HepG2 (cell line): ENCODE data around the gene ATPAF1. TPM values are rescaled to one million over a fixed set of nuclear protein-coding genes. Genes with fewer than 3 reads are reported as not detected.

Source experiments
- ASH2L ChIP-seq: fragments of 300-600, 200-600 bp; sonication (generic); IDR thresholded peaks from 2 replicates; pipeline ENCODE4 v1.7.0; 2017; ENCODE audit warnings: low read depth, mild to moderate bottlenecking, moderate library complexity, mixed read lengths, low read length; ENCODE audit not compliant: insufficient read length
- HES4 ChIP-seq: sonication (generic); formaldehyde crosslinking; IDR thresholded peaks from 2 replicates; pipeline ENCODE4 v1.9.0; 2021; ENCODE audit warnings: mild to moderate bottlenecking, missing genetic modification reagents, borderline replicate concordance
- HMG20A ChIP-seq: IDR thresholded peaks from 2 replicates; pipeline ENCODE4 v1.6.1; 2016; ENCODE audit warnings: borderline replicate concordance
- IKZF5 ChIP-seq: IDR thresholded peaks from 2 replicates; pipeline ENCODE4 v1.6.1; 2018; ENCODE audit warnings: missing genetic modification reagents, mild to moderate bottlenecking, missing compliant biosample characterization
- REPIN1 ChIP-seq: sonication (generic); formaldehyde crosslinking; IDR thresholded peaks from 2 replicates; pipeline ENCODE4 v1.8.0; 2022; ENCODE audit warnings: missing genetic modification reagents, low read depth, mild to moderate bottlenecking, borderline replicate concordance
- TCF7L2 ChIP-seq: IDR thresholded peaks from 2 replicates; pipeline ENCODE4 v1.6.1; 2011; ENCODE audit warnings: mild to moderate bottlenecking, low read depth, low read length, moderate library complexity
- ZIK1 ChIP-seq: sonication (generic); formaldehyde crosslinking; IDR thresholded peaks from 2 replicates; pipeline ENCODE4 v1.5.0; 2020; ENCODE audit warnings: mild to moderate bottlenecking, low read depth, missing genetic modification reagents, borderline replicate concordance
- ZNF160 ChIP-seq: sonication (generic); formaldehyde crosslinking; IDR thresholded peaks from 2 replicates; pipeline ENCODE4 v1.8.0; 2022; ENCODE audit warnings: mild to moderate bottlenecking, inconsistent platforms, missing genetic modification reagents
- ZNF264 ChIP-seq: sonication (generic); formaldehyde crosslinking; IDR thresholded peaks from 2 replicates; pipeline ENCODE4 v1.4.0; 2020; ENCODE audit warnings: missing genetic modification reagents
- ZNF33A ChIP-seq: sonication (generic); formaldehyde crosslinking; IDR thresholded peaks from 2 replicates; pipeline ENCODE4 v1.5.1; 2020; ENCODE audit warnings: missing genetic modification reagents, mild to moderate bottlenecking, moderate library complexity, borderline replicate concordance
- ZNF407 ChIP-seq: sonication (generic); formaldehyde crosslinking; IDR thresholded peaks from one replicate; pipeline ENCODE4 v1.5.1; 2020; ENCODE audit warnings: mild to moderate bottlenecking, missing genetic modification reagents; ENCODE audit errors: not compliant biosample characterization
- ZNF430 ChIP-seq: sonication (generic); formaldehyde crosslinking; IDR thresholded peaks from 2 replicates; pipeline ENCODE4 v1.9.0; 2021; ENCODE audit warnings: mild to moderate bottlenecking, missing genetic modification reagents
- ZNF441 ChIP-seq: sonication (generic); formaldehyde crosslinking; IDR thresholded peaks from 2 replicates; pipeline ENCODE4 v1.7.0; 2021; ENCODE audit warnings: missing genetic modification reagents, borderline replicate concordance
- ZNF468 ChIP-seq: sonication (generic); formaldehyde crosslinking; IDR thresholded peaks from 2 replicates; pipeline ENCODE4 v1.8.0; 2022; ENCODE audit warnings: mild to moderate bottlenecking, moderate library complexity, missing genetic modification reagents
- ZNF724P ChIP-seq: sonication (generic); formaldehyde crosslinking; IDR thresholded peaks from 2 replicates; pipeline ENCODE4 v1.8.0; 2022; ENCODE audit warnings: missing genetic modification reagents, borderline replicate concordance
- ZSCAN20 ChIP-seq: sonication (generic); formaldehyde crosslinking; IDR thresholded peaks from 2 replicates; pipeline ENCODE4 v1.4.0; 2020; ENCODE audit warnings: missing genetic modification reagents, mild to moderate bottlenecking, borderline replicate concordance
- ZSCAN22 ChIP-seq: sonication (generic); formaldehyde crosslinking; IDR thresholded peaks from 2 replicates; pipeline ENCODE4 v1.4.0; 2020; ENCODE audit warnings: mild to moderate bottlenecking, missing genetic modification reagents
- polyA plus RNA-seq, 8 experiments: library from polyadenylated mRNA; depleted of rRNA in 3 of 8; stranded (reverse) in 7 of 8; unstranded in 1 of 8; fragments of >200 nt; fragmentation: Illumina TruSeq in 4 of 8; extraction: Trizol in 4 of 8; gene quantifications; 2 replicates each; pipeline versions ENCODE4 v1.2.1 to v1.2.3, GENCODE V29; 2011 to 2016; ENCODE audit warnings: low read depth in 4 of 8, missing spikeins in 1 of 8, mixed read lengths in 1 of 8; ENCODE audit not compliant: insufficient read depth in 1 of 8
- total RNA-seq, 5 experiments: library from RNA; depleted of rRNA; stranded (reverse); fragments of >200 nt; fragmentation: Illumina TruSeq; extraction: Trizol; gene quantifications; 2 replicates each; pipeline ENCODE4 v1.2.3, GENCODE V29; 2016; ENCODE audit warnings: low read depth in 1 of 5
- TF ChIP-seq, protein P1 (sequence below): sonication (generic); formaldehyde crosslinking; IDR thresholded peaks from 2 replicates; pipeline ENCODE4 v1.4.0; 2020; ENCODE audit warnings: missing genetic modification reagents

The ATPAF1 gene
- total and polyA plus RNA-seq, 2 of the 13 experiments (the other 11 are each of a cell fraction or from before 2014, with no cell fraction given): 66.6 to 76.7 TPM

- TF ChIP-seq IKZF5 (CRISPR knock-in tag): no peak
- TF ChIP-seq ZNF264 (CRISPR knock-in tag): no peak
- peak; percentile 53; the same call in 1 of the 2 replicates for TF ChIP-seq ZNF441 (CRISPR knock-in tag)
- TF ChIP-seq ZNF407: no peak
- TF ChIP-seq, protein P1, sequence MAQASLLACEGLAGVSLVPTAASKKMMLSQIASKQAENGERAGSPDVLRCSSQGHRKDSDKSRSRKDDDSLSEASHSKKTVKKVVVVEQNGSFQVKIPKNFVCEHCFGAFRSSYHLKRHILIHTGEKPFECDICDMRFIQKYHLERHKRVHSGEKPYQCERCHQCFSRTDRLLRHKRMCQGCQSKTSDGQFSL (CRISPR knock-in tag): 0 out of 2 replicates have a peak, but pooled peaks have one; percentile 10
- peak; percentile 60; the same call in 1 of the 2 replicates for TF ChIP-seq ZNF430 (CRISPR knock-in tag)
- peak; percentile 5; the same call in 1 of the 2 replicates for TF ChIP-seq REPIN1
- no peak for TF ChIP-seq HMG20A
- no peak for TF ChIP-seq ZNF160 (CRISPR knock-in tag)
- TF ChIP-seq TCF7L2: no peak
- TF ChIP-seq ZSCAN20: no peak
- TF ChIP-seq ZNF468 (CRISPR knock-in tag): no peak
- peak; percentile 59; the same call in 1 of the 2 replicates for TF ChIP-seq HES4 (CRISPR knock-in tag)
- no peak; the same call in 1 of the 2 replicates for TF ChIP-seq ZNF724P (CRISPR knock-in tag)
- peak; percentile 78 for TF ChIP-seq ASH2L
- no peak for TF ChIP-seq ZNF33A (CRISPR knock-in tag)
- TF ChIP-seq ZSCAN22 (CRISPR knock-in tag): peak; percentile 58; the same call in 1 of the 2 replicates
- TF ChIP-seq ZIK1: 0 out of 2 replicates have a peak, but pooled peaks have one; percentile 40
These were observed 51.7 kb downstream of the ATPAF1 start, which contains the start of gene MOB3C (continued) for GRCh38 chr1:46616277-46617107.
